ENCODE results near the gene DAP.

The DAP gene

DNA sequence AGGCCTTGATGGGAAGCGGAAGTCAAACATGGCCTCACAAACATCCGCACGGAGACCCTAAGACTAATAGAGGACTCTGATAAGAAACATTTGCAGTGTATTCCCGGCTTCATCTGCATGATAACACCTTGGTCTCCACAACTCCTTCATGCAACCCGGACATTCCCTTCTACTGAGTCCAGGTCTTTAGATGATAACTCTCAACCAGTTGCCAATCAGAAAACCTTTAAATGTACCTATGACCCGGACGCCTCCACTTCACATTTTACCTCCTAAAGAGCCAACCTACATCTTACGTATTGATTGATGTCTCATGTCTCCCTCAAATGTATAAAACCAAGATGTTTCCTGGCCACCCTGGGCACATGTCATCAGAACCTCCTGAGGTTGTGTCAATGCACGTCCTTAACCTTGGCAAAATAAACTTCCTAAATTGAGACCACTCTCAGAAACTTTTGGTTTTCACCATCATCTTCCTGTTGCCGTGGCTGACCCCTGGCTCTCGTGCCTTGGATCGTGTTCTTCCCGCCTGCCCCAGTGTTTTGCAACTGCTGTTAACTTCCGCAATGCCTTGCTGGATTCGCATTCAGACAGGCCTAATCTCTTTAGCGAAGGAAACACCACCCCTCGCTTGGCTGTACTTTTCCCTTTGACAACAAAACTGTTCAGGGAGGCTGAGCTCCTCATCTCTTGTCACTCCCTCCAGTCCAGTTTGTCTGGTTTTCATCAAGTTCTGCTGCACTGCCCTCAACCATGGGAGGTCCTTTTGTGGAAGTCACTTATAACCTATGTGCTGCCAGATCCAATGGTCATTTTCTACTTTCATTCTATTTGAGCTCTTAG, 1.1 kb upstream of the DAP start:
- no peak for ATAC-seq (ENCODE audit: insufficient read depth, low read depth)
- TF ChIP-seq EZH2 (IDR thresholded peaks at IDR 0.05; ENCODE audit: borderline replicate concordance, low read depth, low read length, severe bottlenecking) = no peak

DNA sequence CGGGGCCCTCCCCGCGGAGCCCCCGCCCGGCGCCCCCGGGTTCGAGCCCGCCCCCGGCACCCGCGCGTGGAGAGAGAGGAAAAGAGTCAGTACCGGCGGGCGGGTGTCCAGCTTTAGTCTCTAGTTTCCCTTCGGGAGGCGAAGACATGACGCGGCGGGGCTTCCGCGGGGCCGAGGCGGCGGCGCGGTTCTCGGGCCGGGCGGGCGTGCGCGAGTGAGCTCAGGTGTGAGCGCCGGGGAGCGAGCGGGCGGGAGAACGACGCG, 181 bp downstream of the DAP start:
- no peaks in the 10 kb centered on the region for H3K9me3 ChIP-seq (ENCODE audit: insufficient read depth, low read length, severe bottlenecking)
- H3K36me3 ChIP-seq (ENCODE audit: insufficient read depth, low read length) = peaks cover 16% of the 10 kb centered on the region
- peak overlapping the region; percentile 68 for H3K27ac ChIP-seq (ENCODE audit: low read length)
- H3K4me3 ChIP-seq (ENCODE audit: low read depth in 1 of 2, low read length in 2 of 2) = peak overlapping the region; percentile 61 to 85; a peak in 3 of 4 replicates
- H3K79me2 ChIP-seq (ENCODE audit: insufficient read depth, low read length) = peaks cover 48% of the 10 kb centered on the region
- peaks cover 23% of the 10 kb centered on the region for H4K20me1 ChIP-seq (ENCODE audit: insufficient read depth, low read length)
- peak overlapping the region; percentile 85 for H3K9ac ChIP-seq (ENCODE audit: low read depth, low read length)
- peak overlapping the region; percentile 84 for H3K4me2 ChIP-seq (ENCODE audit: insufficient read depth, low read length)
- TF ChIP-seq, protein P1, sequence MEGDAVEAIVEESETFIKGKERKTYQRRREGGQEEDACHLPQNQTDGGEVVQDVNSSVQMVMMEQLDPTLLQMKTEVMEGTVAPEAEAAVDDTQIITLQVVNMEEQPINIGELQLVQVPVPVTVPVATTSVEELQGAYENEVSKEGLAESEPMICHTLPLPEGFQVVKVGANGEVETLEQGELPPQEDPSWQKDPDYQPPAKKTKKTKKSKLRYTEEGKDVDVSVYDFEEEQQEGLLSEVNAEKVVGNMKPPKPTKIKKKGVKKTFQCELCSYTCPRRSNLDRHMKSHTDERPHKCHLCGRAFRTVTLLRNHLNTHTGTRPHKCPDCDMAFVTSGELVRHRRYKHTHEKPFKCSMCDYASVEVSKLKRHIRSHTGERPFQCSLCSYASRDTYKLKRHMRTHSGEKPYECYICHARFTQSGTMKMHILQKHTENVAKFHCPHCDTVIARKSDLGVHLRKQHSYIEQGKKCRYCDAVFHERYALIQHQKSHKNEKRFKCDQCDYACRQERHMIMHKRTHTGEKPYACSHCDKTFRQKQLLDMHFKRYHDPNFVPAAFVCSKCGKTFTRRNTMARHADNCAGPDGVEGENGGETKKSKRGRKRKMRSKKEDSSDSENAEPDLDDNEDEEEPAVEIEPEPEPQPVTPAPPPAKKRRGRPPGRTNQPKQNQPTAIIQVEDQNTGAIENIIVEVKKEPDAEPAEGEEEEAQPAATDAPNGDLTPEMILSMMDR (IDR thresholded peaks at IDR 0.05; ENCODE audit: borderline replicate concordance, extremely low read depth, low read length, poor library complexity, severe bottlenecking) = no peak
- no peak for TF ChIP-seq EZH2 (IDR thresholded peaks at IDR 0.05; ENCODE audit: borderline replicate concordance, low read depth, low read length, severe bottlenecking)
- peaks cover under 1% of the 10 kb centered on the region for H3K27me3 ChIP-seq (ENCODE audit: insufficient read depth, low read length, poor library complexity)
- H3K4me1 ChIP-seq (ENCODE audit: insufficient read depth, low read length) = peaks cover 38% of the 10 kb centered on the region
- peak overlapping the region; percentile 71 for H2AFZ ChIP-seq (ENCODE audit: low read depth, low read length)
- no peak for ATAC-seq (ENCODE audit: insufficient read depth, low read depth)
- DNase-seq = no peak

More for the DNA sequence above, 1.1 kb upstream of the DAP start:
- Histone ChIP-seq H3K27me3 (ENCODE audit: insufficient read depth, low read length, poor library complexity) (peaks cover 3% of the 10 kb centered on the region), H3K9me3 (ENCODE audit: insufficient read depth, low read length, severe bottlenecking) (no peaks in the 10 kb centered on the region), H3K4me3 (ENCODE audit: low read depth in 1 of 2, low read length in 2 of 2) (peak overlapping the region; percentile 21 to 61; a peak in 3 of 4 replicates), H4K20me1 (ENCODE audit: insufficient read depth, low read length) (peaks cover 18% of the 10 kb centered on the region), H3K27ac (ENCODE audit: low read length) (peak overlapping the region; percentile 74), H3K9ac (ENCODE audit: low read depth, low read length) (peak overlapping the region; percentile 71), H2AFZ (ENCODE audit: low read depth, low read length) (peak overlapping the region; percentile 84), H3K4me1 (ENCODE audit: insufficient read depth, low read length) (peaks cover 38% of the 10 kb centered on the region), H3K36me3 (ENCODE audit: insufficient read depth, low read length) (peaks cover 16% of the 10 kb centered on the region; the same call in 1 of the 2 replicates), H3K4me2 (ENCODE audit: insufficient read depth, low read length) (peak overlapping the region; percentile 74), H3K79me2 (ENCODE audit: insufficient read depth, low read length) (peaks cover 38% of the 10 kb centered on the region)
- no peak for DNase-seq

DNA sequence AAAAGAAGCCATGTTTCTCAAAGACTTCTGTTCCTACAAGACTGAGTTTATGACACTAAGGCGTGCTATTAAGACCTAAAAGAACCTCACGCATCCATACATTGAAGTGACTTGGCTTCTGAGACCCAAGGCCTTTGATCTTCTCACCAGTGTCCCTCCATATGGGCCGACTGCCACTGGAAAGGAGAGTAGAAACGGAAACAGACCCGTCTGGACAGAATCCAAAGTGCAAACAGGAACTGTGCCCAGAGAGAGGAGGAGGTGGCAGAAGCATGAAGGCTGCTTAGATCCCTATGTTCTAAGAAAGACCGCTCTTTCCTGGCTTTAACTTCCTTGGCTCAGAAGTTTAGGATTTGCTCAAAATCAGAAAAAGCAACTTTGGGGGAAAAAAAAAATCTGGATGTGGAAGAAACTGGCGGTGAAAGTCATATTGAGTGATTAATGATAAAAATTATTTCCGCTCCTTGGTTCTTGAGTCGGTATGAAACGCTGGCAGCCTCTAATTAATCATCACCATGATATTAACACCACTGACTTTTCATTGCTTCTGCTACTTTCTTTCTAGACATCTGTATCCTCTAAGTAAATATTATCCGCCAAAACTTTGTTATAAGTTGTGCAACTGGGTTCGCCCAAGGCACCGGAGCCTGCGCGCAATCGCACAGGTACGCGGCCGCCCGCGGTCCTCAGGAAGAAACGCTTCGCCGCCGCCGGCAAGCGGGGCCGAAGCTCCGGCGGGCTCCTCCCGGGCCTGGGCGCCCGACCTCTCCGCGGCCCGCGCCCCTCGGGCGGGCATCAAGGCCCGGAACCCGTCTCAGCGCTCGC, 726 bp downstream of the DAP start:
- Histone ChIP-seq H3K4me2 (ENCODE audit: insufficient read depth, low read length) (peak overlapping the region; percentile 84), H3K36me3 (ENCODE audit: insufficient read depth, low read length) (peaks cover 18% of the 10 kb centered on the region), H3K79me2 (ENCODE audit: insufficient read depth, low read length) (peaks cover 54% of the 10 kb centered on the region), H3K9ac (ENCODE audit: low read depth, low read length) (peak overlapping the region; percentile 85), H4K20me1 (ENCODE audit: insufficient read depth, low read length) (peaks cover 28% of the 10 kb centered on the region), H3K4me1 (ENCODE audit: insufficient read depth, low read length) (peaks cover 38% of the 10 kb centered on the region), H3K27ac (ENCODE audit: low read length) (peak overlapping the region; percentile 68), H3K4me3 (ENCODE audit: low read depth in 1 of 2, low read length in 2 of 2) (peak overlapping the region; percentile 61 to 85), H2AFZ (ENCODE audit: low read depth, low read length) (peak overlapping the region; percentile 71), H3K27me3 (ENCODE audit: insufficient read depth, low read length, poor library complexity) (no peaks in the 10 kb centered on the region), H3K9me3 (ENCODE audit: insufficient read depth, low read length, severe bottlenecking) (no peaks in the 10 kb centered on the region)
- TF ChIP-seq, protein P1 (IDR thresholded peaks at IDR 0.05; ENCODE audit: borderline replicate concordance, extremely low read depth, low read length, poor library complexity, severe bottlenecking) = no peak
- no peak for TF ChIP-seq EZH2 (IDR thresholded peaks at IDR 0.05; ENCODE audit: borderline replicate concordance, low read depth, low read length, severe bottlenecking)
- ATAC-seq (ENCODE audit: insufficient read depth, low read depth) = peak; percentile 39
- DNase-seq = peak; percentile 37
